Testis (tissue), 2 donors: ENCODE data around the gene SMPDL3A.

Source experiments
- POLR2A ChIP-seq: fragments of 450-650 bp; IDR thresholded peaks from one replicate; pipeline ENCODE4 v1.6.1; 2017; ENCODE audit warnings: antibody characterized with exemption, mild to moderate bottlenecking, moderate library complexity
- TF ChIP-seq, protein P1 (sequence below), 3 experiments: fragments of 450-650 bp in 2 of 3; fragments of 200-600 bp in 1 of 3; sonication (generic) in 1 of 3; IDR thresholded peaks; one replicate each; pipeline ENCODE4 v1.5.1; 2016 to 2019; ENCODE audit warnings: antibody characterized with exemption in 3 of 3, mild to moderate bottlenecking in 2 of 3, moderate library complexity in 1 of 3

- TF ChIP-seq, protein P1, sequence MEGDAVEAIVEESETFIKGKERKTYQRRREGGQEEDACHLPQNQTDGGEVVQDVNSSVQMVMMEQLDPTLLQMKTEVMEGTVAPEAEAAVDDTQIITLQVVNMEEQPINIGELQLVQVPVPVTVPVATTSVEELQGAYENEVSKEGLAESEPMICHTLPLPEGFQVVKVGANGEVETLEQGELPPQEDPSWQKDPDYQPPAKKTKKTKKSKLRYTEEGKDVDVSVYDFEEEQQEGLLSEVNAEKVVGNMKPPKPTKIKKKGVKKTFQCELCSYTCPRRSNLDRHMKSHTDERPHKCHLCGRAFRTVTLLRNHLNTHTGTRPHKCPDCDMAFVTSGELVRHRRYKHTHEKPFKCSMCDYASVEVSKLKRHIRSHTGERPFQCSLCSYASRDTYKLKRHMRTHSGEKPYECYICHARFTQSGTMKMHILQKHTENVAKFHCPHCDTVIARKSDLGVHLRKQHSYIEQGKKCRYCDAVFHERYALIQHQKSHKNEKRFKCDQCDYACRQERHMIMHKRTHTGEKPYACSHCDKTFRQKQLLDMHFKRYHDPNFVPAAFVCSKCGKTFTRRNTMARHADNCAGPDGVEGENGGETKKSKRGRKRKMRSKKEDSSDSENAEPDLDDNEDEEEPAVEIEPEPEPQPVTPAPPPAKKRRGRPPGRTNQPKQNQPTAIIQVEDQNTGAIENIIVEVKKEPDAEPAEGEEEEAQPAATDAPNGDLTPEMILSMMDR (IDR thresholded peaks at IDR 0.05), result no peak
- no peak for TF ChIP-seq POLR2A
These were observed 36.6 kb upstream of the SMPDL3A start for GRCh38 chr6:122752459-122752858.
